AG04449 (cell line): Measurements from ENCODE around the gene TNFSF8.

ENCODE experiments used
- CTCF ChIA-PET: fragments of 350-600 bp; formaldehyde crosslinking; extraction: SDS; loops from one replicate; lab custom pipeline; 2021; ENCODE audit warnings: antibody characterized with exemption; lab: Yijun Ruan, JAX
- POLR2A ChIA-PET: fragments of 400-600, 350-600 bp; formaldehyde crosslinking; extraction: SDS; loops from one replicate; lab custom pipeline; 2020; ENCODE audit warnings: antibody characterized with exemption, inconsistent platforms; lab: Yijun Ruan, JAX
- DNase-seq: peaks from one replicate; pipeline ENCODE4 v3.0.0-alpha.2; 2010; ENCODE audit warnings: low read depth, low spot score
- H3K4me3 ChIP-seq: 2 replicates; pipeline ENCODE4 v1.5.1; 2011; ENCODE audit warnings: low read depth, mild to moderate bottlenecking, control low read depth, low read length
- CTCF ChIP-seq: IDR thresholded peaks from one replicate; pipeline ENCODE4 v1.5.1; 2011; ENCODE audit warnings: mild to moderate bottlenecking, moderate library complexity, low read length, control low read depth, inconsistent platforms; ENCODE audit not compliant: insufficient read depth; ENCODE audit errors: missing control alignments

TNFSF8 gene

GRCh38 chr9:114899995-114900394, 30.4 kb downstream of the TNFSF8 start:
- no peak for TF ChIP-seq CTCF
- CTCF ChIA-PET = interaction anchor here (0.8 to 5.9 kb wide), 11 partner anchors 7 to 495 kb away, joined by 3 to 32 read pairs (median 5); partner anchors contain the start of gene TEX48
- no peak overlapping the region for H3K4me3 ChIP-seq
- POLR2A ChIA-PET = interaction anchor here (1.1 kb wide), 1 partner anchor 208 kb away, joined by 3 read pairs; no protein-coding TSS in a partner anchor
- no peak for DNase-seq

GRCh38 chr9:114899461-114899860, 30.9 kb downstream of the TNFSF8 start:
- CTCF ChIA-PET = interaction anchor here (0.8 to 5.9 kb wide), 9 partner anchors 8 to 494 kb away, joined by 3 to 32 read pairs (median 8); partner anchors contain the start of gene TEX48
- DNase-seq = no peak
- no peak overlapping the region for H3K4me3 ChIP-seq
- TF ChIP-seq CTCF = no peak
- POLR2A ChIA-PET = interaction anchor here (1.1 kb wide), 1 partner anchor 208 kb away, joined by 3 read pairs; no protein-coding TSS in a partner anchor

GRCh38 chr9:114898741-114899140, 31.6 kb downstream of the TNFSF8 start:
- no peak for DNase-seq
- POLR2A ChIA-PET = interaction anchor here (1.1 kb wide), 1 partner anchor 207 kb away, joined by 3 read pairs; no protein-coding TSS in a partner anchor

GRCh38 chr9:114897196-114897595, 33.2 kb downstream of the TNFSF8 start:
- H3K4me3 ChIP-seq = no peak overlapping the region
- DNase-seq = no peak
- ChIA-PET POLR2A (no interaction called here), CTCF (interaction anchor here (0.9 to 5.9 kb wide), 3 partner anchors 13 to 216 kb away, joined by 4 to 32 read pairs (median 28); partner anchors contain the start of gene TEX48)
- no peak for TF ChIP-seq CTCF

More at GRCh38 chr9:114898741-114899140, 31.6 kb downstream of the TNFSF8 start:
- CTCF ChIA-PET = interaction anchor here (1.2 to 5.9 kb wide), 6 partner anchors 9 to 493 kb away, joined by 3 to 32 read pairs (median 8); partner anchors contain the start of gene TEX48
- H3K4me3 ChIP-seq = no peak overlapping the region
- no peak for TF ChIP-seq CTCF

GRCh38 chr9:114896344-114896743, 34.0 kb downstream of the TNFSF8 start:
- CTCF ChIA-PET = interaction anchor here (0.7 to 2.8 kb wide), 4 partner anchors 10 to 243 kb away, joined by 3 to 25 read pairs (median 4); no protein-coding TSS in a partner anchor
- H3K4me3 ChIP-seq = no peak overlapping the region
- TF ChIP-seq CTCF = no peak
- POLR2A ChIA-PET = no interaction called here
- DNase-seq = no peak

GRCh38 chr9:114895521-114895991, 34.8 kb downstream of the TNFSF8 start:
- CTCF ChIA-PET = interaction anchor here (0.7 to 2.8 kb wide), 7 partner anchors 11 to 242 kb away, joined by 3 to 25 read pairs (median 4); no protein-coding TSS in a partner anchor

More at GRCh38 chr9:114895521-114895991, 34.8 kb downstream of the TNFSF8 start:
- no peak for DNase-seq
- POLR2A ChIA-PET = no interaction called here
- no peak for TF ChIP-seq CTCF
- no peak overlapping the region for H3K4me3 ChIP-seq
